Stimulated activated effector memory CD8-positive, alpha-beta T cell treated with anti-CD3 and anti-CD28 coated beads, Interleukin-12 subunit alpha, Interleukin-12 subunit beta, amount 100 ng/mL, for 72 hours (primary cell): ENCODE data around the gene DYNC2I2.
A peak's percentile ranks its signal among the peaks of the same experiment; 100 is the strongest.
"Not testable (repeated sequence)": the region's sequence is repeated elsewhere in the genome, so short reads cannot be mapped to it uniquely, and the experiment has no call there.

Experiments
- ATAC-seq: fragments of 150-1000 bp; cut with Tn5 transposase; 2 replicates; pipeline ENCODE4 v1.10.0; 2021
- DNase-seq, 2 donors: peaks; one replicate each; pipeline ENCODE4 v3.0.0; 2021 to 2022; ENCODE audit warnings: low spot score in 2 of 2
- H3K27ac Mint-ChIP-seq: one replicate; pipeline ENCODE4 v1.8.0; 2022; ENCODE audit warnings: mild to moderate bottlenecking, mixed read lengths
- H3K36me3 Mint-ChIP-seq: one replicate; pipeline ENCODE4 v1.8.0; 2022; ENCODE audit warnings: mild to moderate bottlenecking, mixed read lengths
- H3K4me1 Mint-ChIP-seq: one replicate; pipeline ENCODE4 v1.8.0; 2022; ENCODE audit warnings: mixed read lengths
- H3K4me3 Mint-ChIP-seq: one replicate; pipeline ENCODE4 v1.8.0; 2022; ENCODE audit warnings: mild to moderate bottlenecking, mixed read lengths
- H3K9me3 Mint-ChIP-seq: one replicate; pipeline ENCODE4 v1.8.0; 2022; ENCODE audit warnings: mixed read lengths

The DYNC2I2 gene

GRCh38 chr9:128585155-128585554 is 71.5 kb downstream of the DYNC2I2 start:
- ATAC-seq, result not testable (repeated sequence)
- H3K36me3 Mint-ChIP-seq, result peaks cover 100% of the 10 kb centered on the region

More at GRCh38 chr9:128585155-128585554, 71.5 kb downstream of the DYNC2I2 start:
- H3K9me3 Mint-ChIP-seq, H3K4me1 Mint-ChIP-seq, H3K4me3 Mint-ChIP-seq, DNase-seq: not testable (repeated sequence)
- peak overlapping the region; percentile 40 for H3K27ac Mint-ChIP-seq
